AG09319 (cell line): Measurements from ENCODE around the gene SDC1.
"Not testable (repeated sequence)": the region's sequence is repeated elsewhere in the genome, so short reads cannot be mapped to it uniquely, and the experiment has no call there.

ENCODE experiments used
- DNase-seq: peaks from one replicate; pipeline ENCODE4 v3.0.0-alpha.2; 2010; ENCODE audit warnings: low read depth; ENCODE audit errors: extremely low read depth
- TF ChIP-seq, protein P1 (sequence below): IDR thresholded peaks from 2 replicates; pipeline ENCODE4 v1.5.1; 2011; ENCODE audit warnings: low read depth, mild to moderate bottlenecking, inconsistent platforms, low read length, moderate library complexity

SDC1 gene

DNA sequence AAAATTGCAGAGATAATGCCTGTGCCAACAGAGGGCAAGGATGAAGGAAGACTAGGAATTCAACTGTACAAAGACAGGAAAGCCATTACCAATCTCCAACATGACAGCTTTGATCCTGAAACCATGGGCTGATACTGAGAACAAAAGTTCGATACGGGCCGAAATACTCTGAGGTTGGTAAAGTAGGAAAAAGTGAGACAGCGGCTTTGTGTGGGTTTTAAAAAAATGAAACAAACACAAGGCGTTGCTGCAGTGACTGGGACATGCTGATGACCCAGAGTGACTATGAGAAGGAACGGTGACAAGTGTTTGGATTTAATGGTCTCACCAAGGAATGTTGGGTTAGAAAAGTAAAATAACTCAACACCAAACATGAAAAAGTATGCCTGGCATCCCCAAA lies 24.2 kb upstream of the SDC1 start:
- TF ChIP-seq, protein P1, sequence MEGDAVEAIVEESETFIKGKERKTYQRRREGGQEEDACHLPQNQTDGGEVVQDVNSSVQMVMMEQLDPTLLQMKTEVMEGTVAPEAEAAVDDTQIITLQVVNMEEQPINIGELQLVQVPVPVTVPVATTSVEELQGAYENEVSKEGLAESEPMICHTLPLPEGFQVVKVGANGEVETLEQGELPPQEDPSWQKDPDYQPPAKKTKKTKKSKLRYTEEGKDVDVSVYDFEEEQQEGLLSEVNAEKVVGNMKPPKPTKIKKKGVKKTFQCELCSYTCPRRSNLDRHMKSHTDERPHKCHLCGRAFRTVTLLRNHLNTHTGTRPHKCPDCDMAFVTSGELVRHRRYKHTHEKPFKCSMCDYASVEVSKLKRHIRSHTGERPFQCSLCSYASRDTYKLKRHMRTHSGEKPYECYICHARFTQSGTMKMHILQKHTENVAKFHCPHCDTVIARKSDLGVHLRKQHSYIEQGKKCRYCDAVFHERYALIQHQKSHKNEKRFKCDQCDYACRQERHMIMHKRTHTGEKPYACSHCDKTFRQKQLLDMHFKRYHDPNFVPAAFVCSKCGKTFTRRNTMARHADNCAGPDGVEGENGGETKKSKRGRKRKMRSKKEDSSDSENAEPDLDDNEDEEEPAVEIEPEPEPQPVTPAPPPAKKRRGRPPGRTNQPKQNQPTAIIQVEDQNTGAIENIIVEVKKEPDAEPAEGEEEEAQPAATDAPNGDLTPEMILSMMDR, result no peak
- no peak for DNase-seq

DNA sequence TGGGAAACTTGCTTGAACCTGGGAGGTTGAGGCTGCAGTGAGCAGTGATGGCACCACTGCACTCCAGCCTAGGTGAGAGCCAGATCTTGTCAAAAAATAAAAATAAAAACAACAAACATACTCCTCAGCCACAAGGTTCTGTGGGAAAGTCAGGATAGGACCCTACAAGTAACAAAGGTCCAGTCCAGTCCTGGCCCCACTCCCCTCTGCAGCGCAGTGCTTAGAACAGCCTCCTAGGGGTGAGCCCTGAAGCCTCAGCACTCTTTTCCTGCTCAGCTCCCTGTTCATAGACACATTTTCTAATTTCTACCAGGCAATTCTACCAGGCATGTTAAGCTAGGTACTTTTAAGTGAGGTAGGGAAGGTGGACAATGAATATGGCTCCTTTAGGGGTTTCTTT lies 22.2 kb upstream of the SDC1 start:
- DNase-seq, result no peak
- TF ChIP-seq, protein P1, result no peak

DNA sequence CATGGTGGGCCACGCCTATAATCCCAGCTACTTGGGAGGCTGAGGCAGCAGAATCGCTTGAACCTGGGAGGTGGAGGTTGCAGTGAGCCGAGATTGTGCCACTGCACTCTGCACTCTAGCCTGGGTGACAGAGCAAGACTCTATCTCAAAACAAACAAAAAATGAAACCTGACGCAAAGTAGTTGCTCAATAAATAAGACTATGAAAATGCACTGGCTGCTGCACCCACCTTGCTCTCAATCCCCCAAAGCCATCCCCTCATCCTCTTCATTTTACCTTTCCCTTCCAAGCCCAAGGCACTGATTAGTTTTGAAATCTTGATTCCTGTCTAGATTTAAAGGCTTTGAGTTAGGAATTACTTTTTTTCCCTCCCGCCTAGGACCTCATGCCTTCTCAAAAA lies 18.7 kb upstream of the SDC1 start:
- DNase-seq, result not testable (repeated sequence)

DNA sequence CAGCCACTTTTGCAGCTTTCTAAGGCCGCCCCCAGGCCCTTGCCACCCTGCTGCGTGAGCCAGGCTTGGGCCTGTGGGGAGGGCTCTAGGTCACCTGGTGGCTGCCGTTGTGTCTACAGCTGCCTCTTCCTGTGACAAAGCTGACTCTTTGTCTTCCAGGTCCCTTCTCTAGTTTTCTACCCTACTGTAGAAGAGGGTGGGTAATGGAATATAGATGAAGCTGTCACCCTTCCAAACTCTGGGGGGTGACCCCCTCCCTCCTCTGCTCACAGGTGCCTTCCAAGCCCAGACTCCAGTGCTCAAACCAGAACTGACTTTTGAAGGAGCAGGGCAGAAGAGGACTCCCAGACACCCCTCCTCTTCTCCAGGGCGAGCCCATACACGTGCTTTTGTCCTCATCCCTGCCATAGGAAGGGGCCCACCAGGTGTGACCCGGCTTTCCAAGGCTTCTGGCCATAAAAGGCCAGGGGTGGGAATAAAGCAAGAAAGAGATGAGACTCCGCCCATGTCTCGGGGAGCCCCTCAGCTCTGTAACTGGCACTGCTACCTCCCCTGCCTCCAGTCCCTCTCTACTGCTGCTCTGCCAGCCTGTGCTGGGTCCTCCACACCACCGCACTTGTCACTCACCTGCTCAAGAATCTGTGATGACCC lies 17.9 kb upstream of the SDC1 start:
- TF ChIP-seq, protein P1, result no peak
- no peak for DNase-seq

DNA sequence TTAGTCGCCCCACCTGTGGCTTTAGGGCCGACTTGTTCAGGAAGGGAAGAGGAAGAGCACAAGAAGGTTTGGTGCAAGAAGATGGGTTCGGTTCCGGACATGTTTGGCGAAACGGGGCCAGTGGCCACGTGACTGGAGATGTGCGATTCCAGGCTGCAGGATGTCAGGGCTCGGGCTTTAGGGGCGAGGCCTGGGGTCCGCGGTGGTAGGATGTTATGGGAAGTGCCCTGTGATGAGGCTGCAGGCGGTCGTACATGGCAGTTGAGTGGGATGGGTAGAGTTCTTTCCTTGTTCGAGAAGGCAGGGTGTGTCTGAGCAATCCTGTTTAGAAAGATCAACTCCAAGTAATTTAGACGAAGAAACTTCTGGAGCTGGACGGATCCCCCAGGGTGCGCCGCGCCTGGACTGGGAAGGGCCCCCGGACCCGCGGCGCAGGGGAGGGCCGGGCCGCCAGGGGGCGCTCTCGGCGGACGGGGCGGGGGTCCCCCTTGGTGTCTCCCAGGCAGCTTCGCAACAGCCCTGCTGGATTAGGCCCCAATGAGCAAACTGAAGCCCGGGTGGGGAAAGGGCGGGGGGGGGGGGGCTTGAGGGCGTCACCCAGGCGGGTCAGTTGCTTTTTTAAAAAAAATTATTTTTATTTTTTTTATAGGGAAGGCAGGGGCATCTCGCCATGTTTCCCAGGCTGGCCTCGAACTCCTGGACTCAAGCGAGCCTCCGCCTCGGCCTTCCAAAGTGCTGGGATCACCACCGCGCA lies 17.2 kb upstream of the SDC1 start:
- TF ChIP-seq, protein P1, result peak; percentile 16

DNA sequence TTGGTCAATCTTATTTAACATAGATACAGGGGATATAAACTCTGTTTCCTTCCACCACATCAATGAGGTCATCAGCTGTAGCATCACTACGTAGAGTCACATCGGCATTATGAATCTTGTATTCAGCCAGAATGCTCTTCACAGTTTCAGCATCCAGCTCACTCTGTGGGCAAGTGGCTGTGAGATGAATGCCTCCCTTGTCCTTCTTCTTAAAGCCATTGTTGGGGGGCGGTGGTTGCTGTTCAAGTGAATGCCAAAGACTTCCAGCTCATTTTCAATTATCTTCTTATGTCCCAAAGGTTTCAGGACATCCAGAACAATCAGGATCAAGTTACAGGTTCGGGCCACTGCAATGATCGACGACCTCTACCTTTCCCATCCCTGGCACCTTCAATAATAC lies 15.4 kb upstream of the SDC1 start:
- DNase-seq, result not testable (repeated sequence)

More for the DNA sequence above, 17.2 kb upstream of the SDC1 start:
- DNase-seq, result no peak

DNA sequence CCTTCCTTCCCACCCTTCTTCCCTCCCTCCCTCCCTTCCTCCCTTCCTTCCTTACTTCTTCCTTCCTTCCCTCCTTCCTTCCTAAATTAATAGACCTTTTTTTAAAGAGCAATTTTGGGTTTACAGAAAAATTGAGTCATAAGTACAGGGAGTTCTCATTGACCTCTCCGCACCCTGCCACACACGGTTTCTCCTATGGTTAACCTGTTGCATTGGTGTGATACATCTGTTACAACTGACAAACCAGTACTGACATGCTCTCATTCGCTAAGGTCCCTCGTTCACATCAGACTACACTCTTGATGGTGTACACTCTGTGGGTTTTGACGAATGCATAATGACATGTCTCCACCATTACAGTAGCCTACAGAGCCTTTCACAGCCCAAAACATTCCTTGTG lies 11.6 kb upstream of the SDC1 start:
- DNase-seq, result no peak
- TF ChIP-seq, protein P1, result no peak

DNA sequence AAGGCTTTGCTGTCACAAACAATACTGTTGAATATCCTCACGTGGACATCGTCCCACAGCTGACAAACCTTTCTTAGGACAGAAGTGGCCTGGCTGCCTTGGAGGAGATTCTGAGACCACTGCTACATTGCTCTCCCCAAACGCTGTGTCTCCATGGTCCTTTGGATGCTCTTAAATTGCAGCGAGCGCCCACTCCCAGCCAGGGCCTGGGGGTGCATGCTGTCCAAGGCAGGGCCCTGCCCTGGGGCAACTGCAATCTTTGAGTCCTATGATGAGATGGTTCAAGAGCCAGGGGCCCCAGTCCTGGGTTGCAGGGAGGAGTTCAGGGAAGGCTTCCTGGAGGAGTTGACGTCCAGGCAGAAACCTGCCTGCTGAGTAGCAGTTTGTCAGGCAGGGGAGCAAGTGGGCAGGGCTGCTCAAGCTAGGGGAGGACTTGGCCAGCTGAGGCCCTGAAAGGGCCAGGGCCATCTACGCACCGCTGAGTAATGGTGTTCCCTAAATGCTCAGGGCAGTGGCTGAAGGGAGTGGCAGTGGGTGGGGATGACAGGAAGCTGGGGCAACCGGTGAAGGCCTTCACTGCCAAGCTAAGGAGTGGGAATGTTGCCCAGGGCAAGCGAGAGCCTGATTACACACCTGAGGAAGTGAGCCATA lies 10.8 kb upstream of the SDC1 start:
- no peak for DNase-seq
- TF ChIP-seq, protein P1, result no peak

DNA sequence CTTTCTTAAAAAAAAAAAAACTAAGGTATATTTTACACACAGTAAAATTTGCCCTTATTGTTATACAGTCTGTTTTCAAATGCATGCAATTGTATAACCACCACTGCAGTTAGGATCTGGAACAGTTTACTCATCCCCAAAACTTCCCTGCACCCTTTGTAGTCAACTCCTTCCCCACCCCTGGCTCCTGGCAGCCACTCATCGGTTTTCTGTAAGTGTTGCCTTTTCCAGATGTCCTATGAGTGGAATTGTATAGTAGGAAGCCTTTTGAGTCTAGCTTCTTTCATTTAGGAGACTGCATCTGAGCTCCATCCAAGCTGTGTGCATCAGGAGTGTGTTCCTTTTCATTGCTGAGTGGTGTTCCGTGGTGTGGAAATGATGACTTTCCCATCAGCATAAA lies 9.7 kb upstream of the SDC1 start:
- not testable (repeated sequence) for DNase-seq
